ENCODE results near the gene ACSF2.

Gene ACSF2, protein sequence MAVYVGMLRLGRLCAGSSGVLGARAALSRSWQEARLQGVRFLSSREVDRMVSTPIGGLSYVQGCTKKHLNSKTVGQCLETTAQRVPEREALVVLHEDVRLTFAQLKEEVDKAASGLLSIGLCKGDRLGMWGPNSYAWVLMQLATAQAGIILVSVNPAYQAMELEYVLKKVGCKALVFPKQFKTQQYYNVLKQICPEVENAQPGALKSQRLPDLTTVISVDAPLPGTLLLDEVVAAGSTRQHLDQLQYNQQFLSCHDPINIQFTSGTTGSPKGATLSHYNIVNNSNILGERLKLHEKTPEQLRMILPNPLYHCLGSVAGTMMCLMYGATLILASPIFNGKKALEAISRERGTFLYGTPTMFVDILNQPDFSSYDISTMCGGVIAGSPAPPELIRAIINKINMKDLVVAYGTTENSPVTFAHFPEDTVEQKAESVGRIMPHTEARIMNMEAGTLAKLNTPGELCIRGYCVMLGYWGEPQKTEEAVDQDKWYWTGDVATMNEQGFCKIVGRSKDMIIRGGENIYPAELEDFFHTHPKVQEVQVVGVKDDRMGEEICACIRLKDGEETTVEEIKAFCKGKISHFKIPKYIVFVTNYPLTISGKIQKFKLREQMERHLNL

DNA sequence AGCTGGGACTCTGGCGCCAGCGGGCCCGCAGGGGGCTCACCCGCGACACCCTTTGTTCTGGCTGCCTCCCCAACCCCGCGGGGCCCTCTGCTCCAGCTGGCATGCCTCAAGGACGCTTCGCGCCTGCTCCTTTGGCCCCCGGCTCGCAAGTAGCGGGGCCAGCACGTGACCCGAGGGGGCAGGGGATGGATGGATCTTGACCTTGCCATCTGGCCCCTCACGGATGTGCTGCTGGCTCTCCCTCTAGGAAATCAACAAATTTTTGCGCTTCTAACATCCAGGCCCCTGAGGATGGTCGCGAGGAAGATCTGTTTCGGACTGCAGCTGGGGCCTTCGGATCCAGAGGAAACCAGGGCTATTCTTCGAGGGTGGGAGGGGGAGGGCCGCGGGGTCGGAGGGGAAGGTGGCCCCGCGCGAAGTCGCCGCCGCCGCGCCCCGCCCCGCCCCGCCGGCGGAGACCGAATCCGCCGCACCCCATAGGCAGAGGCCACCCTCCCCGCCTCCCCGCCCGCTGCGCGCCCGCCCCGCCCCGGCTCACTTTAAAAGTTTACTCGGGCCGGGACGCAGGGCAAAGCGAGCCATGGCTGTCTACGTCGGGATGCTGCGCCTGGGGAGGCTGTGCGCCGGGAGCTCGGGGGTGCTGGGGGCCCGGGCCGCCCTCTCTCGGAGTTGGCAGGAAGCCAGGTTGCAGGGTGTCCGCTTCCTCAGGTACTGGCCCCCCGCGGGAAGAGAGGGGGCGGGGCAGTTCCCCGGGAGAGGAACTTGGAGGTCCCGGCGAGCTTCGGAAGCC, at the start of gene ACSF2:
ACSF2 (plus strand) TSS at position 537 of the 790 bp plus-strand sequence; CDS start at position 581, 44 bp downstream.
- Histone ChIP-seq H3K9ac (ENCODE audit: low read depth, low read length) (peak within 1 kb of the TSS; percentile 96), H3K36me3 (ENCODE audit: insufficient read depth, low read length) (no peaks in the 10 kb centered on the region; the same call in 1 of the 2 replicates), H3K79me2 (ENCODE audit: insufficient read depth, low read length) (peaks cover 43% of the 10 kb centered on the region), H3K4me1 (ENCODE audit: insufficient read depth, low read length) (peaks cover 61% of the 10 kb centered on the region), H3K9me3 (ENCODE audit: insufficient read depth, low read length, severe bottlenecking) (no peaks in the 10 kb centered on the region), H4K20me1 (ENCODE audit: insufficient read depth, low read length) (0 out of 2 replicates have a peak, but pooled peaks cover 7% of the 10 kb centered on the region), H3K4me3 (ENCODE audit: low read depth in 1 of 2, low read length in 2 of 2) (peak within 1 kb of the TSS; percentile 75 to 95), H3K4me2 (ENCODE audit: insufficient read depth, low read length) (peak within 1 kb of the TSS; percentile 99), H3K27me3 (ENCODE audit: insufficient read depth, low read length, poor library complexity) (no peaks in the 10 kb centered on the region), H3K27ac (ENCODE audit: low read length) (peak within 1 kb of the TSS; percentile 96), H2AFZ (ENCODE audit: low read depth, low read length) (peak within 1 kb of the TSS; percentile 98)
- DNase-seq (peak; percentile 82), ATAC-seq (ENCODE audit: insufficient read depth, low read depth) (peak; percentile 78)
- TF ChIP-seq, protein P1, sequence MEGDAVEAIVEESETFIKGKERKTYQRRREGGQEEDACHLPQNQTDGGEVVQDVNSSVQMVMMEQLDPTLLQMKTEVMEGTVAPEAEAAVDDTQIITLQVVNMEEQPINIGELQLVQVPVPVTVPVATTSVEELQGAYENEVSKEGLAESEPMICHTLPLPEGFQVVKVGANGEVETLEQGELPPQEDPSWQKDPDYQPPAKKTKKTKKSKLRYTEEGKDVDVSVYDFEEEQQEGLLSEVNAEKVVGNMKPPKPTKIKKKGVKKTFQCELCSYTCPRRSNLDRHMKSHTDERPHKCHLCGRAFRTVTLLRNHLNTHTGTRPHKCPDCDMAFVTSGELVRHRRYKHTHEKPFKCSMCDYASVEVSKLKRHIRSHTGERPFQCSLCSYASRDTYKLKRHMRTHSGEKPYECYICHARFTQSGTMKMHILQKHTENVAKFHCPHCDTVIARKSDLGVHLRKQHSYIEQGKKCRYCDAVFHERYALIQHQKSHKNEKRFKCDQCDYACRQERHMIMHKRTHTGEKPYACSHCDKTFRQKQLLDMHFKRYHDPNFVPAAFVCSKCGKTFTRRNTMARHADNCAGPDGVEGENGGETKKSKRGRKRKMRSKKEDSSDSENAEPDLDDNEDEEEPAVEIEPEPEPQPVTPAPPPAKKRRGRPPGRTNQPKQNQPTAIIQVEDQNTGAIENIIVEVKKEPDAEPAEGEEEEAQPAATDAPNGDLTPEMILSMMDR (IDR thresholded peaks at IDR 0.05; ENCODE audit: borderline replicate concordance, extremely low read depth, low read length, poor library complexity, severe bottlenecking), result peak; percentile 40
- TF ChIP-seq EZH2 (IDR thresholded peaks at IDR 0.05; ENCODE audit: borderline replicate concordance, low read depth, low read length, severe bottlenecking), result no peak

DNA sequence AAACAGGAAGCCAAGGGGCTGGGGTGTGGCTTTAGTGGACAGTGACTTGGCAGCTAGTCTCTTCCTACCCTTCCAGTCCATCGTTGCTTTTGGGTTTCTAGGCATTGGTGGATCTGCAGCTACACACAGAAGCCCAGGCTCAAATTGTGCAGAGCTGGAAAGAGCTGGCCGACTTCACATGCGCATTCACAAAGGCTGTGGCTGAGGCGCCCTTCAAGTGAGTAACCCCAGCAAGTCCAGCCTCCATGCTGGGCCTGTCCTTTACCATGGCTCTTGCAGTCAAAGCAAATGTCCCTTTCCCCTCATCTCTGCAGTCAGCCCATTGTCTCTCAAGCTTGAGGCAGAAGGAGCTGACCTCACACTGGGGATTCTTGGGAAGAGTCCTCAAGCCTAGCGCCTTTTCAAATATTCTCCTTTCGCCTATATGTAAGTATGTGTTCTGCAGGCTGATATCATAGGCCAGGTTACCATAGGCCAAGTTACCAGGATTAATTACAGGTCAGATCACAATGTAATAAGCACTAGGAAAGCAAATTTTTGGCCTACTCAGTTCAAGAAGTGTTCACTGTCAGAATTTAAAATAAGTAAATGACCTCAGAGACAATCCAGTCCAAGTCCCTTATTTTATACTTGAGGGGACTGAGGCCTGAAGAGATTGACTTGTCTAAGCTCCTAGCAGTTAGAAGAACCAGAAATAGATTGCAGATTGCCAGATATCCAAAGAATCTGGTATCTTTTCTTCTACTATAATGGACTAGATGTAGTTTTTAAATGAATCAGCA, 46.5 kb upstream of the ACSF2 start:
- no peak for DNase-seq
- Histone ChIP-seq H3K27me3 (ENCODE audit: insufficient read depth, low read length, poor library complexity) (no peaks in the 10 kb centered on the region), H3K36me3 (ENCODE audit: insufficient read depth, low read length) (peaks cover 89% of the 10 kb centered on the region), H3K9me3 (ENCODE audit: insufficient read depth, low read length, severe bottlenecking) (no peaks in the 10 kb centered on the region), H3K4me2 (ENCODE audit: insufficient read depth, low read length) (no peak overlapping the region), H3K4me1 (ENCODE audit: insufficient read depth, low read length) (peaks cover 11% of the 10 kb centered on the region), H3K9ac (ENCODE audit: low read depth, low read length) (no peak overlapping the region), H3K4me3 (ENCODE audit: low read depth in 1 of 2, low read length in 2 of 2) (no peak overlapping the region), H3K79me2 (ENCODE audit: insufficient read depth, low read length) (no peaks in the 10 kb centered on the region), H4K20me1 (ENCODE audit: insufficient read depth, low read length) (peaks cover 7% of the 10 kb centered on the region; the same call in 1 of the 2 replicates), H3K27ac (ENCODE audit: low read length) (no peak overlapping the region), H2AFZ (ENCODE audit: low read depth, low read length) (no peak overlapping the region)
- TF ChIP-seq EZH2 (IDR thresholded peaks at IDR 0.05; ENCODE audit: borderline replicate concordance, low read depth, low read length, severe bottlenecking), result no peak
- TF ChIP-seq, protein P1 (IDR thresholded peaks at IDR 0.05; ENCODE audit: borderline replicate concordance, extremely low read depth, low read length, poor library complexity, severe bottlenecking), result no peak
- ATAC-seq (ENCODE audit: insufficient read depth, low read depth), result no peak

DNA sequence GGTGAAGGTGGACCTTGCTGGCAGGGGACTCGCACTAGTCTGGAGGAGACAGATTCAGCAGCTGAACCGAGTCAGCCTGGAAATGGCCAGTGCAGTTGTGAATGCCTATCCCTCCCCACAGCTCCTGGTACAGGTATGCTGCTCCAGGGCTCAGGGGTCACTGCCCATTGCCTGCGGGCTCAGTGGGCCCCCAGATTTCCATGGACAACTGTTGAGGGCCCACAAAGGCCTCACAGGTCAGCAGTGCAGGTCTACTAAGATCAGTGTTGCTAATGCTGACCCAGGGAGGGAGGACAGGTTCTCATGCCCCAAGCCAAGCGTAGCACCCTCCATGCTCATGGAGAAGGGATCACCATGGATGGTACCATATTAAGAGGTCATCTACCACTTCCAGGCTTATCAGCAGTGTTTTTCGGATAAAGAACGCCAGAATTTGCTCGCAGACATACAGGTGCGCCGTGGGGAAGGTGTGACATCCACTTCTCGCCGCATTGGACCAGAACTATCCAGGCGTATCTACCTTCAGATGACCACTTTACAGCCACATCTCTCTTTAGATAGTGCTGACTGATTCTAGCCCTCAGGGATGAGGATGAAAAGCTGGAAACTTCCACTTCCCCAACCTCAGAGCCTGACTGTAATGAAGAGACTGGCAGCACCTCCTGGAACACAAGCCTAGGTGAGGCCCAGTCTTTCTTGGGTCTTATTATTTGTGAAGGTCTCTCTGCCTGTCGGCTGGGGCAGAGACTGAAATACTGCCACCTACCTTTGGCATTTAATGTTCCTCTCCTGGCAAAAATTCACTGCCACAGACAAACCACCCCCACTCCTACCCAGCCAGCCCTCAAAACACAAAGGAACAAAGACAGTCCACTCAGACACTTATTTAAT, 45.4 kb upstream of the ACSF2 start:
- Histone ChIP-seq H3K9ac (ENCODE audit: low read depth, low read length) (no peak overlapping the region), H2AFZ (ENCODE audit: low read depth, low read length) (no peak overlapping the region), H3K27me3 (ENCODE audit: insufficient read depth, low read length, poor library complexity) (no peaks in the 10 kb centered on the region), H3K36me3 (ENCODE audit: insufficient read depth, low read length) (peaks cover 93% of the 10 kb centered on the region), H3K9me3 (ENCODE audit: insufficient read depth, low read length, severe bottlenecking) (no peaks in the 10 kb centered on the region), H3K4me1 (ENCODE audit: insufficient read depth, low read length) (peaks cover 11% of the 10 kb centered on the region), H3K27ac (ENCODE audit: low read length) (no peak overlapping the region), H3K79me2 (ENCODE audit: insufficient read depth, low read length) (no peaks in the 10 kb centered on the region), H3K4me3 (ENCODE audit: low read depth in 1 of 2, low read length in 2 of 2) (no peak overlapping the region), H4K20me1 (ENCODE audit: insufficient read depth, low read length) (peaks cover 7% of the 10 kb centered on the region; the same call in 1 of the 2 replicates), H3K4me2 (ENCODE audit: insufficient read depth, low read length) (no peak overlapping the region)
- no peak for DNase-seq
- no peak for TF ChIP-seq EZH2 (IDR thresholded peaks at IDR 0.05; ENCODE audit: borderline replicate concordance, low read depth, low read length, severe bottlenecking)
- TF ChIP-seq, protein P1 (IDR thresholded peaks at IDR 0.05; ENCODE audit: borderline replicate concordance, extremely low read depth, low read length, poor library complexity, severe bottlenecking), result no peak
- peak; percentile 27; the same call in 2 of the 3 replicates for ATAC-seq (ENCODE audit: insufficient read depth, low read depth)
